ENCODE results near the gene YBX3. TPM values are rescaled to one million over a fixed set of nuclear protein-coding genes. Genes with fewer than 3 reads are reported as not detected.
"Not testable (repeated sequence)": the region's sequence is repeated elsewhere in the genome, so short reads cannot be mapped to it uniquely, and the experiment has no call there.

Gene YBX3
- total RNA-seq (100 to 1,000 TPM; 585 to 928 (median 744) TPM), polyA plus RNA-seq (490 TPM)
- long read RNA-seq, donor 1, transcript YBX3-201 (10 exons, 1,796 nt): minor isoform, 955 of 2,360 reads
- long read RNA-seq, donor 1, transcript YBX3-206 (4 exons, 840 nt): minor isoform, 5 of 2,360 reads
- long read RNA-seq, donor 1, transcript YBX3-202 (9 exons, 1,708 nt): major isoform, 1,160 of 2,360 reads
- long read RNA-seq, donor 1, partial matches to known transcripts: 18 of 2,360 reads
- long read RNA-seq, donor 1, other reads (novel, unspliced or antisense): 222 of 2,360 reads
- long read RNA-seq, donor 2, transcript YBX3-202 (9 exons, 1,708 nt): minor isoform, 387 of 984 reads
- long read RNA-seq, donor 2, transcript YBX3-201 (10 exons, 1,796 nt): major isoform, 501 of 984 reads
- long read RNA-seq, donor 2, partial matches to known transcripts: 13 of 984 reads
- long read RNA-seq, donor 2, other reads (novel, unspliced or antisense): 81 of 984 reads
- long read RNA-seq, donor 3, transcript YBX3-206 (4 exons, 840 nt): minor isoform, 5 of 282 reads
- long read RNA-seq, donor 3, transcript YBX3-201 (10 exons, 1,796 nt): major isoform, 101 of 282 reads
- long read RNA-seq, donor 3, transcript YBX3-202 (9 exons, 1,708 nt): minor isoform, 100 of 282 reads
- long read RNA-seq, donor 3, partial matches to known transcripts: 29 of 282 reads
- long read RNA-seq, donor 3, other reads (novel, unspliced or antisense): 45 of 282 reads
- long read RNA-seq, donor 4, transcript YBX3-202 (9 exons, 1,708 nt): minor isoform, 700 of 1,593 reads
- long read RNA-seq, donor 4, transcript YBX3-201 (10 exons, 1,796 nt): major isoform, 714 of 1,593 reads
- long read RNA-seq, donor 4, partial matches to known transcripts: 15 of 1,593 reads
- long read RNA-seq, donor 4, other reads (novel, unspliced or antisense): 163 of 1,593 reads

DNA sequence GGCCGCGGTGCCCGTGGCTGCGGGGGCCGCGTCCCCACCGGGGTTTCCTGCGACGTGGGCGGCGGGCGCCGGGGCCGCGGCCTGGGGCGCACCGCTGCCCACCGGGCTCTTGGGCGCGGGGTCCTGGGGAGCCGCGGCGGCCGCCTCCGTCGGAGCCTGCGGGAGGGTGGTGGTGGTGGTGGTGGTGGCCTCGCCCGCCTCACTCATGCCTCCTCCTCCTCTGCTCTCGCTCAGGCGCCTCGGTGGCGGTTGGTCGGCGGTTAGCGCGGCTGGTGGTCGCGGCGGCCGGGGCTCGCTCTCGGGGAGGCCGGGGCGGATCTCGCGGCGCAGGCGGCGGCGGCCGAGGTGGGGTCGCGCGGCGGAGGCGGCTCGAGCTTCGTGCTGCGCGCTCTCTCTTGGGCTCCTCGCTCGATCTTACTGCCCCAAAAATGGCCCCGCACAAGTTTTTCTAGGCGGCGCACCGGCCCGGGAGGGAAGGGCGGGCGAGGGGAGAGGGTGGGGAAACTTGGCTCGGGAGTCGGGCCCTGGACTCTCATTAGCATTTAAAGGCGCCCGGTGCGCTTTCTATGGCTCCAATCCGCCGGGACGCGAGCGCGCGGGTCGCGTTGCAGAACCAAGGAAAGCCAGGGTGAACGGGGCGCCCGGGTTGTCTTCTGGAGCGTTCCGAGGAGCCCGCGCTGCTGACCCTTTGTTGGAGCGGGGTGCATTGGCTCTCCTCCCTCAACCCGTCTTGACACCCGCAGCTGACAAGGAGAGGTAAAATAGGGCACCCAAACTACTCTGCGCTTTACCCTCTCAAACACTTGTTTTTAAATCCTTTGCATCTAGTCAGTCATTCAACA is at the start of gene YBX3:
YBX3 (minus strand) TSS at position 419 of the 842 bp plus-strand sequence; CDS start at position 207, 212 bp downstream.
- peaks cover 5% of the 10 kb centered on the region for H3K4me1 ChIP-seq (ENCODE audit: control insufficient read depth, insufficient read depth, low read length)
- DNase-seq: peak; percentile 92 to 96 (median 95)
- H3K9me3 ChIP-seq (ENCODE audit: control insufficient read depth, low read length): no peaks in the 10 kb centered on the region
- under 1% methylated on average over 95 of the region's 95 CpGs for WGBS
- H3K4me3 ChIP-seq (ENCODE audit: low read length): peak within 1 kb of the TSS; percentile 85
- peak within 1 kb of the TSS; percentile 87 for H3K27ac ChIP-seq (ENCODE audit: low read length)
- intact Hi-C loops (cut with DNase I): loop anchor here in 2 of 4 donors (10.0 kb wide), 1 partner anchor 108 kb away; the partner anchor contains the start of gene MAGOHB (in 2 of the 2)
- H3K27me3 ChIP-seq (ENCODE audit: control insufficient read depth, insufficient read depth): no peaks in the 10 kb centered on the region
- ATAC-seq: peak; percentile 80 to 87

DNA sequence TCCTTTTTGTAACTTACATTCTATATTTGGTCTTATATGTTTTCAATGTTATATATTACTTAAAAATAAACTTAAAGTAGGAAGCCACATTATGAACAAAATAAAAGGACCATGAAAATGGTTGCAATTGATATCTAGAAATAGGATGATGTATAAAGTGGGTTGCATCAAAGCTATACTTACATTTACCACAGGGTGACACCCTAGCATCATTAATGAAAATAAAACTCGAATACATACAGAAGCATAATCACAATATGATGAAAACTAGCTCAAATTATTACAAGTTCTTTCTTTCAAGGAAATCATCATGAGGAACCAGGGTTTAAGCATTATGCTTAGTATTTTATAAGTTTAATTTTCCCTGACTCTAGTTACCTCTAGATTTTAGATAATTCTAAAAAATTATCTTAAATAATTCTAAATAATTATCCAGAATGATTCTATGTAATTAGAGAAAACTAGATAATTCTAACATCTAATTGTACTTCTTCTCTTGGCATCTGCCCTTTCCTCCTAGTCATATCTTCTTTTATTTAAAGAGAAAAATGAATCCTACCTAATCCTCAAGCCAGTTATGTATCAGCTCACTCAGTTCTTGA is 48.1 kb upstream of the YBX3 start:
- Histone ChIP-seq H3K4me3 (ENCODE audit: low read length) (no peak overlapping the region), H3K4me1 (ENCODE audit: control insufficient read depth, insufficient read depth, low read length) (no peaks in the 10 kb centered on the region), H3K9me3 (ENCODE audit: control insufficient read depth, low read length) (no peaks in the 10 kb centered on the region), H3K27me3 (ENCODE audit: control insufficient read depth, insufficient read depth) (no peaks in the 10 kb centered on the region), H3K27ac (ENCODE audit: low read length) (no peak overlapping the region)
- ATAC-seq (peak; percentile 47 to 54), DNase-seq (no peak)
- WGBS: 0% methylated on average over 1 of the region's 1 CpG
- intact Hi-C loops (cut with DNase I): loop anchor here (5.0 to 10.0 kb wide), 3 partner anchors 426 to 716 kb away; no protein-coding TSS in a partner anchor

DNA sequence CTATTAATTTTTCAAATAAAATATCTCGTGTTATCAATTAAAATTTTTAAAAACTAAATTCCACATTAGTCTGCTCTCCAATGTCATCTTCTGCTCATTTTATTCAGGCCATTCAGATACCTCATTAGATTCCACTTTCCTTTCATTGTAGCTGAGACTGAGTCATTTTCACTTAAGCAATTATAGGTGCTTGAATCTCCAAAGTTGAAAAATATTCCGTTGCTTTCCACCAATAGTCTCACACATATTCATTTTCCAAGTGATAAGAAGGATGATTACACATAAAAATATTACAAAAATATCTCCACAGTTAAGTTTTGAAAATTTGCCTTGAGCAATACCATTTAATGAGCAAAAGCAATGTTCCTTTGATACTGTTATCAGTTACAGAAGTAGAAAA is 36.5 kb upstream of the YBX3 start:
- Histone ChIP-seq H3K27ac (ENCODE audit: low read length) (no peak overlapping the region), H3K4me1 (ENCODE audit: control insufficient read depth, insufficient read depth, low read length) (no peaks in the 10 kb centered on the region), H3K27me3 (ENCODE audit: control insufficient read depth, insufficient read depth) (no peaks in the 10 kb centered on the region), H3K4me3 (ENCODE audit: low read length) (no peak overlapping the region), H3K9me3 (ENCODE audit: control insufficient read depth, low read length) (peaks cover 2% of the 10 kb centered on the region)
- 28% methylated on average over 2 of the region's 2 CpGs for WGBS
- intact Hi-C loops (cut with DNase I): loop anchor here in 2 of 4 donors (5.0 to 10.0 kb wide), 3 partner anchors 135 to 728 kb away; partner anchors contain the start of gene MAGOHB (in 1 of the 2)
- no peak for DNase-seq
- ATAC-seq: no peak

DNA sequence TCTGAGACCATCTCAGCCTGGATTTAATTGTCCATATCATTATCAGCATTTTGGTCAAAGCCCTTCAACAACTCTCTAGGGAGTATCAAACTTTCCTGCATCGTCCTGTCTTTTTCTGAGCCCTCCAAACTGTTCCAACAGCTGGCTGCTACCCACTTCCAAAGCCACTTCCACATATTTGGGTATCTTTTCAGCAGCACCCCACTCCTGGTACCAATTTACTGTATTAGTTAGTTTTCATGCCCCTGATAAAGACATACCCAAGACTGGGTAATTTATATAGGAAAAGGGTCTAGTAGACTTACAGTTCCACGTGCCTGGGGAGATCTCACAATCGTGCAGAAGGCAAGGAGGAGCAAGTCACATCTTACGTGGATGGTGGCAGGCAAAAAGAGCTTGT is 33.1 kb upstream of the YBX3 start:
- ATAC-seq: no peak
- 79% methylated on average over 4 of the region's 4 CpGs for WGBS

DNA sequence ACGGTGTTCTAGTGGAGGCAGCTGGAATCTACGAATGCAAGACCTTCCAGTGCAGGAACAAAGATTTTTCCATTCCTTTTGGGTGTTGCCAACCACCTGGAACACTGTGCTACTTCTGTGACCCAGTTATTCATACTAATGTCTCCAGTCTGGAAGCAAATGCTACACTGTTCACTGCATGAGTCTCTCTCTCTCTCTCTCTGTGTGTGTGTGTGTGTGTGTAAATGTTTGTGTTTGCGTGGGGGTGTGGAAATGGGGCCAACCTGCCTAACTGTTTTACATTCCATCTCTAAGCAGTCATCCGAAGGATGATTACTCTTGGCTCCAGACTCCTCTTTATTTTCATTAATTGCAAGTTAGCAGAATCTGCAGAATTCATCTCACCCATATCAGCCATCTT is 29.9 kb upstream of the YBX3 start:
- ATAC-seq: no peak
- 48% methylated on average over 4 of the region's 4 CpGs for WGBS

More for the DNA sequence above, 33.1 kb upstream of the YBX3 start:
- H3K27ac ChIP-seq (ENCODE audit: low read length): no peak overlapping the region
- H3K4me1 ChIP-seq (ENCODE audit: control insufficient read depth, insufficient read depth, low read length): no peaks in the 10 kb centered on the region
- no peak for DNase-seq
- H3K27me3 ChIP-seq (ENCODE audit: control insufficient read depth, insufficient read depth): no peaks in the 10 kb centered on the region
- intact Hi-C loops (cut with DNase I): loop anchor here in 2 of 4 donors (5.0 to 10.0 kb wide), 3 partner anchors 131 to 731 kb away; partner anchors contain the start of gene MAGOHB (in 1 of the 2)
- H3K9me3 ChIP-seq (ENCODE audit: control insufficient read depth, low read length): peaks cover 2% of the 10 kb centered on the region
- no peak overlapping the region for H3K4me3 ChIP-seq (ENCODE audit: low read length)

DNA sequence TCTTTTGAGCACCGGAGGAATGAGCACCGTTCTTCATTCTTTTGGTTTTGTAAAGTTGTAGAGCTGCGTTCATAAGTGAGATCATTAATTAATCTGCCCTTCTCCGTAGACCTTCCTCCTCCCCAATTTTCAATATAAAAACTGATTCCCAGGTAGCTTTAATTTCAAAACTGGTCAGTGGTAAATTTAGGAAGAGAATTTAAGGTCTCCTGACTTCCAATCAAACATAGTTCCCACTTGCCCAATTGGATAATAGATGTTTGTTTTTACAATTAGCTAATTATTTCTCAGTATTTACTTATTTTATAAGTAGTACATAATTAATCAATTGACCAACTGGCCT is 27.2 kb upstream of the YBX3 start:
- no peaks in the 10 kb centered on the region for H3K4me1 ChIP-seq (ENCODE audit: control insufficient read depth, insufficient read depth, low read length)
- no peak overlapping the region for H3K4me3 ChIP-seq (ENCODE audit: low read length)
- no peak overlapping the region for H3K27ac ChIP-seq (ENCODE audit: low read length)
- no peak for DNase-seq
- ATAC-seq: no peak
- under 1% methylated on average over 4 of the region's 4 CpGs for WGBS
- H3K27me3 ChIP-seq (ENCODE audit: control insufficient read depth, insufficient read depth): no peaks in the 10 kb centered on the region
- intact Hi-C loops (cut with DNase I): loop anchor here in 2 of 4 donors (10.0 kb wide), 2 partner anchors 126 to 136 kb away; partner anchors contain the start of gene MAGOHB (in 1 of the 2)
- no peaks in the 10 kb centered on the region for H3K9me3 ChIP-seq (ENCODE audit: control insufficient read depth, low read length)

More for the DNA sequence above, 29.9 kb upstream of the YBX3 start:
- Histone ChIP-seq H3K4me3 (ENCODE audit: low read length) (no peak overlapping the region), H3K27me3 (ENCODE audit: control insufficient read depth, insufficient read depth) (no peaks in the 10 kb centered on the region), H3K9me3 (ENCODE audit: control insufficient read depth, low read length) (peaks cover 2% of the 10 kb centered on the region), H3K4me1 (ENCODE audit: control insufficient read depth, insufficient read depth, low read length) (no peaks in the 10 kb centered on the region), H3K27ac (ENCODE audit: low read length) (no peak overlapping the region)
- no peak for DNase-seq
- intact Hi-C loops (cut with DNase I): loop anchor here in 2 of 4 donors (10.0 kb wide), 2 partner anchors 128 to 138 kb away; partner anchors contain the start of gene MAGOHB (in 1 of the 2)

DNA sequence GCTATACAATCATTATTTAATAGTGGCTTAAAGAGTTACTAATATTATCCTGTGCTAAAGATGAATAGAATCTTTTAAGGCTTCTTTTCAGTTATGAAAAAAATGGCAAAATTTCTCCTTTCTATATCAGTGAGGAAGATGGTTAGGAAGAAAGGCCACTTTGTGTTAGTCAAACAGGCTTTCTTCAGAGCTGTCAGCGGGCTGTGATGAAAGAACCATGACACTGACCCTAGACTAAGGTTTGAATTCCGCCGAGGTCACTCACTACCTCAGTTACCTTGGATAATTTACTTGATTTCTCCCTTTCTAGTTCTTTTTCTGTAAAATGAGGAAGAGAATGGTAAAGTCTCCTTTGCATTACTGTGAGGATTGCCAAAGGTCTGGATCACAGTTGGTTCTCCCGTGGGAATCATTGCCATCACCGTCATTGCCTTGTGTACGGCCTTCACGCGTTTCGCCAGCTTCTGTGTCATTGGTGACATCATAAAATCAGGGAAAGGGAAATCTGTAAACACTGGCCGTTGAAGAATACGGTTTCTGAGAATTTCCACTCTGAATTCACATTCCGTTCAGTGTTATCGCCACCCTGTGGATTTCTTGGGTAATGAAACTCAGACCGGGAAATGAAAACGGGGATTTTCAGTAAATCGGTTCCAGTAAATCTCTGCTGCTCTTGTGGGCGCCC is 26.7 kb upstream of the YBX3 start:
- intact Hi-C loops (cut with DNase I): loop anchor here in 2 of 4 donors (10.0 kb wide), 2 partner anchors 125 to 135 kb away; partner anchors contain the start of gene MAGOHB (in 1 of the 2)
- peak; percentile 69 to 83 (median 71) for DNase-seq

DNA sequence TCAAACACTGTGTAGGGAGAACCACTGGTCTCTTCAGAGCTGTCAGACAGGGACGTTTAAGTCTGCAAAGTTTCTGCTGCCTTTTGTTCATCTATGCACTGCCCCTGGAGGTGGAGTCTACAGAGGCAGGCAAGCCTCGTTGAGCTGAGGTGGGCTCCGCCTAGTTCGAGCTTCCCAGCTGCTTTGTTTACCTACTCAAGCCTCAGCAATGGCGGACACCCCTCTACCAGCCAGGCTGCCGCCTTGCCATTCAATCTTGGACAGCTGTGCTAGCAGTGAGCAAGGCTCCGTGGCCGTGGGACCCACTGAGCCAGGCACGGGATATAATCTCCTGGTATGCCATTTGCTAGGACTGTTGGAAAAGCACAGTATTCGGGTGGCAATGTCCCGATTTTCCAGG is 24.6 kb upstream of the YBX3 start:
- no peaks in the 10 kb centered on the region for H3K4me1 ChIP-seq (ENCODE audit: control insufficient read depth, insufficient read depth, low read length)
- 53% methylated on average over 11 of the region's 11 CpGs for WGBS
- no peak for ATAC-seq
- H3K27ac ChIP-seq (ENCODE audit: low read length): no peak overlapping the region
- no peaks in the 10 kb centered on the region for H3K9me3 ChIP-seq (ENCODE audit: control insufficient read depth, low read length)
- no peaks in the 10 kb centered on the region for H3K27me3 ChIP-seq (ENCODE audit: control insufficient read depth, insufficient read depth)
- no peak overlapping the region for H3K4me3 ChIP-seq (ENCODE audit: low read length)
- intact Hi-C loops (cut with DNase I): no loop called here
- no peak for DNase-seq

More for the DNA sequence above, 26.7 kb upstream of the YBX3 start:
- peak overlapping the region; percentile 18 for H3K4me3 ChIP-seq (ENCODE audit: low read length)
- no peak overlapping the region for H3K27ac ChIP-seq (ENCODE audit: low read length)
- no peaks in the 10 kb centered on the region for H3K9me3 ChIP-seq (ENCODE audit: control insufficient read depth, low read length)
- no peaks in the 10 kb centered on the region for H3K27me3 ChIP-seq (ENCODE audit: control insufficient read depth, insufficient read depth)
- WGBS: 5% methylated on average over 17 of the region's 17 CpGs
- H3K4me1 ChIP-seq (ENCODE audit: control insufficient read depth, insufficient read depth, low read length): no peaks in the 10 kb centered on the region
- peak; percentile 96 to 98 for ATAC-seq

DNA sequence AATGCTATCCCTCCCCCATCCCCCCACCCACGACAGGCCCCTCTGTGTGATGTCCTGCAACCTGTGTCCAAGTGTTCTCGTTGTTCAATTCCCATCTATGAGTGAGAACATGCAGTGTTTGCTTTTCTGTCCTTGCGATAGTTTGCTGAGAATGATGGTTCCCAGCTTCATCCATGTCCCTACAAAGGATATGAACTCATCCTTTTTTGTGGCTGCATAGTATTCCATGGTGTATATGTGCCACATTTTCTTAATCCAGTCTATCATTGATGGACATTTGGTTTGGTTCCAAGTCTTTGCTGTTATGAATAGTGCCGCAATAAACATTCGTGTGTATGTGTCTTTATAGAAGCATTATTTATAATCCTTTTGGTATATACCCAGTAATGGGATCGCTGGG is 20.3 kb upstream of the YBX3 start:
- H3K4me1 ChIP-seq (ENCODE audit: control insufficient read depth, insufficient read depth, low read length); H3K27me3 ChIP-seq (ENCODE audit: control insufficient read depth, insufficient read depth); intact Hi-C loops (cut with DNase I); ATAC-seq; H3K4me3 ChIP-seq (ENCODE audit: low read length); DNase-seq; H3K27ac ChIP-seq (ENCODE audit: low read length); H3K9me3 ChIP-seq (ENCODE audit: control insufficient read depth, low read length): not testable (repeated sequence)
- WGBS: 90% methylated on average over 6 of the region's 6 CpGs

All from right cardiac atrium (tissue), 5 donors.